ENCODE measurements around the gene GRID1. TPM values are rescaled to one million over a fixed set of nuclear protein-coding genes. Genes with fewer than 3 reads are reported as not detected.

Gene GRID1
- total RNA-seq, 1 donor from 2014 or later: 0.60 TPM

GRCh38 chr10:85961073-85961472, 405.5 kb downstream of the GRID1 start:
- no peak for DNase-seq (ENCODE audit: low spot score)
- no peak for TF ChIP-seq CTCF (IDR thresholded peaks at IDR 0.05)
- Mint-ChIP-seq H3K36me3 (ENCODE audit: low read depth) (peaks cover 1% of the 10 kb centered on the region), H3K27ac (ENCODE audit: unreplicated experiment) (no peak overlapping the region), H3K9me3 (ENCODE audit: low read depth) (peaks cover 19% of the 10 kb centered on the region), H3K4me3 (ENCODE audit: unreplicated experiment) (no peak overlapping the region), H3K4me1 (ENCODE audit: low read depth) (no peaks in the 10 kb centered on the region), H3K27me3 (ENCODE audit: low read depth) (peaks cover 4% of the 10 kb centered on the region)

- H3K36me3 Mint-ChIP-seq (ENCODE audit: low read depth): peaks cover 1% of the 10 kb centered on the region
- H3K4me3 Mint-ChIP-seq (ENCODE audit: unreplicated experiment): no peak overlapping the region
- no peak for TF ChIP-seq CTCF (IDR thresholded peaks at IDR 0.05)
- peaks cover 12% of the 10 kb centered on the region for H3K9me3 Mint-ChIP-seq (ENCODE audit: low read depth)
- DNase-seq (ENCODE audit: low spot score): no peak
- H3K4me1 Mint-ChIP-seq (ENCODE audit: low read depth): no peaks in the 10 kb centered on the region
- no peak overlapping the region for H3K27ac Mint-ChIP-seq (ENCODE audit: unreplicated experiment)
- H3K27me3 Mint-ChIP-seq (ENCODE audit: low read depth): peaks cover 5% of the 10 kb centered on the region
These were observed 407.4 kb downstream of the GRID1 start for GRCh38 chr10:85959239-85959638.

GRCh38 chr10:85950921-85951320, 415.7 kb downstream of the GRID1 start:
- Mint-ChIP-seq H3K27ac (ENCODE audit: unreplicated experiment) (no peak overlapping the region), H3K4me3 (ENCODE audit: unreplicated experiment) (no peak overlapping the region), H3K4me1 (ENCODE audit: low read depth) (no peaks in the 10 kb centered on the region), H3K9me3 (ENCODE audit: low read depth) (no peaks in the 10 kb centered on the region), H3K27me3 (ENCODE audit: low read depth) (peaks cover 8% of the 10 kb centered on the region), H3K36me3 (ENCODE audit: low read depth) (no peaks in the 10 kb centered on the region)
- no peak for DNase-seq (ENCODE audit: low spot score)
- no peak for TF ChIP-seq CTCF (IDR thresholded peaks at IDR 0.05)

GRCh38 chr10:85946713-85947326, 419.8 kb downstream of the GRID1 start:
- Mint-ChIP-seq H3K4me1 (ENCODE audit: low read depth) (no peaks in the 10 kb centered on the region), H3K27ac (ENCODE audit: unreplicated experiment) (no peak overlapping the region), H3K27me3 (ENCODE audit: low read depth) (peaks cover 12% of the 10 kb centered on the region), H3K4me3 (ENCODE audit: unreplicated experiment) (no peak overlapping the region), H3K36me3 (ENCODE audit: low read depth) (no peaks in the 10 kb centered on the region), H3K9me3 (ENCODE audit: low read depth) (no peaks in the 10 kb centered on the region)
- TF ChIP-seq CTCF (IDR thresholded peaks at IDR 0.05): no peak
- DNase-seq (ENCODE audit: low spot score): no peak

- DNase-seq (ENCODE audit: low spot score): no peak
- no peaks in the 10 kb centered on the region for H3K36me3 Mint-ChIP-seq (ENCODE audit: low read depth)
- TF ChIP-seq CTCF (IDR thresholded peaks at IDR 0.05): no peak
- no peak overlapping the region for H3K27ac Mint-ChIP-seq (ENCODE audit: unreplicated experiment)
- peaks cover 5% of the 10 kb centered on the region for H3K9me3 Mint-ChIP-seq (ENCODE audit: low read depth)
- no peak overlapping the region for H3K4me3 Mint-ChIP-seq (ENCODE audit: unreplicated experiment)
- no peaks in the 10 kb centered on the region for H3K27me3 Mint-ChIP-seq (ENCODE audit: low read depth)
- H3K4me1 Mint-ChIP-seq (ENCODE audit: low read depth): no peaks in the 10 kb centered on the region
These were observed 430.4 kb downstream of the GRID1 start for GRCh38 chr10:85936161-85936560.
